ENCODE results near the gene RNPS1.

- TF ChIP-seq POLR2A (IDR thresholded peaks at IDR 0.05): no peak
- TF ChIP-seq CTCF (IDR thresholded peaks at IDR 0.05): no peak
These were observed 24.8 kb downstream of the RNPS1 start for GRCh38 chr16:2243031-2243528.

Measured in thyroid gland (tissue), 4 donors.